H1 (cell line): ENCODE results near the gene FBXL15.

Source experiments
- CHD2 ChIP-seq: IDR thresholded peaks from 2 replicates; pipeline ENCODE4 v1.6.1; 2012; ENCODE audit warnings: low read length, improper control_type of control experiment
- EGR1 ChIP-seq: IDR thresholded peaks from 2 replicates; pipeline ENCODE4 v1.6.1; 2011; ENCODE audit warnings: low read depth, low read length, borderline replicate concordance
- EP300 ChIP-seq, 2 experiments: IDR thresholded peaks; 1 replicate in 1 of 2; 2 replicates in 1 of 2; pipeline ENCODE4 v1.6.1; 2011 to 2012; ENCODE audit warnings: low read depth in 2 of 2, low read length in 2 of 2, mild to moderate bottlenecking in 2 of 2, borderline replicate concordance in 1 of 2, inconsistent platforms in 1 of 2, moderate library complexity in 1 of 2
- EZH2 ChIP-seq: fragments of 200-600 bp; sonication (generic); IDR thresholded peaks from 2 replicates; pipeline ENCODE4 v1.7.1; 2012; ENCODE audit warnings: low read depth, mild to moderate bottlenecking, moderate library complexity, low read length, inconsistent platforms; ENCODE audit not compliant: severe bottlenecking
- JUND ChIP-seq: IDR thresholded peaks from 2 replicates; pipeline ENCODE4 v1.6.1; 2011; ENCODE audit warnings: mild to moderate bottlenecking, improper control_type of control experiment, low read length
- MAFK ChIP-seq: IDR thresholded peaks from 2 replicates; pipeline ENCODE4 v1.6.1; 2012; ENCODE audit warnings: low read depth, mild to moderate bottlenecking, improper control_type of control experiment, low read length
- NANOG ChIP-seq: IDR thresholded peaks from 2 replicates; pipeline ENCODE4 v1.6.1; 2011; ENCODE audit warnings: low read length, low read depth, mild to moderate bottlenecking, inconsistent platforms; ENCODE audit not compliant: insufficient read depth, poor library complexity, severe bottlenecking
- POLR2A ChIP-seq, 2 experiments: IDR thresholded peaks; 1 replicate in 1 of 2; 2 replicates in 1 of 2; pipeline ENCODE4 v1.6.1; 2011; ENCODE audit warnings: low read depth in 2 of 2, low read length in 2 of 2, mild to moderate bottlenecking in 2 of 2; ENCODE audit errors: control extremely low read depth in 1 of 2
- POLR2AphosphoS5 ChIP-seq: IDR thresholded peaks from 2 replicates; pipeline ENCODE4 v1.6.1; 2011; ENCODE audit warnings: low read depth, low read length
- SRF ChIP-seq: IDR thresholded peaks from 2 replicates; pipeline ENCODE4 v1.6.1; 2011; ENCODE audit warnings: mild to moderate bottlenecking, low read depth, low read length, moderate library complexity
- TBP ChIP-seq: IDR thresholded peaks from 2 replicates; pipeline ENCODE4 v1.6.1; 2011; ENCODE audit warnings: low read depth, low read length, improper control_type of control experiment
- ZNF274 ChIP-seq: IDR thresholded peaks from 2 replicates; pipeline ENCODE4 v1.7.0; 2012; ENCODE audit warnings: low read length, borderline replicate concordance; ENCODE audit errors: extremely low read depth
- TF ChIP-seq, protein P1 (sequence below), 3 experiments: IDR thresholded peaks; 1 replicate in 2 of 3; 2 replicates in 1 of 3; pipeline versions ENCODE4 v1.5.1 to v1.6.1; 2011; ENCODE audit warnings: low read length in 3 of 3, mild to moderate bottlenecking in 3 of 3, inconsistent platforms in 2 of 3, low read depth in 1 of 3, moderate library complexity in 1 of 3; ENCODE audit not compliant: insufficient read depth in 1 of 3; ENCODE audit errors: control extremely low read depth in 1 of 3
- TF ChIP-seq, protein P2 (sequence below): IDR thresholded peaks from 2 replicates; pipeline ENCODE4 v1.6.1; 2011; ENCODE audit warnings: low read length, improper control_type of control experiment

DNA sequence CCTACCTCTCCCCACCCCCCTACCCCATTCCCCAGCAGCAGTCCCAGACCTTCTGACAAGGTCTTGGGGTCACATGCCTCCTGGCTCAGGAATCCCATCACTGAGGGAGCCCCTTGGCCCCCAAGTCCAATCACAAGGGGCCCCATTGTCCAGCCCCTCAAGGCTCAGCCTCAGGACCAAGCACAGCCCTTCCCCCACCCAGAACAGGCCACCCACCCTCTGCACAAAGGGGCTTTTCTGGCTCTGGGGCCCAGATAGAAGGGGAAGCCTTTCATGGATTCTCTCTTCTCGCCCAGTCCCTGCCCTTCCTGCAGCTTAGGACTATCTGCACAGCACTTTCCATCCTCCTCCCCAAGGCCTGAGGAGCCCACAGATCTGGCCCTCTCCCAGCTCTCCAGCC is 4.8 kb downstream of the FBXL15 start:
- no peak for TF ChIP-seq TBP
- TF ChIP-seq, protein P1, sequence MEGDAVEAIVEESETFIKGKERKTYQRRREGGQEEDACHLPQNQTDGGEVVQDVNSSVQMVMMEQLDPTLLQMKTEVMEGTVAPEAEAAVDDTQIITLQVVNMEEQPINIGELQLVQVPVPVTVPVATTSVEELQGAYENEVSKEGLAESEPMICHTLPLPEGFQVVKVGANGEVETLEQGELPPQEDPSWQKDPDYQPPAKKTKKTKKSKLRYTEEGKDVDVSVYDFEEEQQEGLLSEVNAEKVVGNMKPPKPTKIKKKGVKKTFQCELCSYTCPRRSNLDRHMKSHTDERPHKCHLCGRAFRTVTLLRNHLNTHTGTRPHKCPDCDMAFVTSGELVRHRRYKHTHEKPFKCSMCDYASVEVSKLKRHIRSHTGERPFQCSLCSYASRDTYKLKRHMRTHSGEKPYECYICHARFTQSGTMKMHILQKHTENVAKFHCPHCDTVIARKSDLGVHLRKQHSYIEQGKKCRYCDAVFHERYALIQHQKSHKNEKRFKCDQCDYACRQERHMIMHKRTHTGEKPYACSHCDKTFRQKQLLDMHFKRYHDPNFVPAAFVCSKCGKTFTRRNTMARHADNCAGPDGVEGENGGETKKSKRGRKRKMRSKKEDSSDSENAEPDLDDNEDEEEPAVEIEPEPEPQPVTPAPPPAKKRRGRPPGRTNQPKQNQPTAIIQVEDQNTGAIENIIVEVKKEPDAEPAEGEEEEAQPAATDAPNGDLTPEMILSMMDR (IDR thresholded peaks at IDR 0.05; ENCODE audit: control extremely low read depth in 1 of 3, insufficient read depth in 1 of 3, low read depth in 1 of 3, low read length in 3 of 3): no peak
- no peak for TF ChIP-seq CHD2
- no peak for TF ChIP-seq EZH2
- TF ChIP-seq MAFK: no peak
- no peak for TF ChIP-seq POLR2AphosphoS5
- TF ChIP-seq EGR1: no peak
- TF ChIP-seq, protein P2, sequence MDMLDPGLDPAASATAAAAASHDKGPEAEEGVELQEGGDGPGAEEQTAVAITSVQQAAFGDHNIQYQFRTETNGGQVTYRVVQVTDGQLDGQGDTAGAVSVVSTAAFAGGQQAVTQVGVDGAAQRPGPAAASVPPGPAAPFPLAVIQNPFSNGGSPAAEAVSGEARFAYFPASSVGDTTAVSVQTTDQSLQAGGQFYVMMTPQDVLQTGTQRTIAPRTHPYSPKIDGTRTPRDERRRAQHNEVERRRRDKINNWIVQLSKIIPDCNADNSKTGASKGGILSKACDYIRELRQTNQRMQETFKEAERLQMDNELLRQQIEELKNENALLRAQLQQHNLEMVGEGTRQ: no peak
- TF ChIP-seq NANOG: no peak
- TF ChIP-seq ZNF274: no peak
- no peak for TF ChIP-seq JUND
- no peak for TF ChIP-seq SRF
- no peak for TF ChIP-seq EP300 (IDR thresholded peaks at IDR 0.05; ENCODE audit: borderline replicate concordance in 1 of 2, low read depth in 2 of 2, low read length in 2 of 2)
- TF ChIP-seq POLR2A (IDR thresholded peaks at IDR 0.05; ENCODE audit: control extremely low read depth in 1 of 2, low read depth in 2 of 2, low read length in 2 of 2): no peak
